ENCODE data around the gene TEFM. TPM values are rescaled to one million over a fixed set of nuclear protein-coding genes. Genes with fewer than 3 reads are reported as not detected.

TEFM gene
- polyA plus RNA-seq, 1 of the 3 experiments (the other 2 are of a cell fraction): 4.4 TPM

- H3K9me2 ChIP-seq: no peaks in the 10 kb centered on the region
These were observed 16.4 kb upstream of the TEFM start for GRCh38 chr17:30922235-30923030.

GRCh38 chr17:30921544-30922196 is 15.6 kb upstream of the TEFM start, which contains the start of gene ADAP2:
ADAP2 (plus strand) TSS chr17:30921945; CDS start chr17:30922015, 70 bp downstream.
- Histone ChIP-seq H3K27me3 (ENCODE audit: insufficient read depth) (peaks cover 38% of the 10 kb centered on the region), H3K36me3 (replicated peaks in 1 of 2; ENCODE audit: control insufficient read depth in 1 of 2, insufficient read depth in 2 of 2, low read length in 1 of 2) (no peaks in the 10 kb centered on the region), H4K20me1 (ENCODE audit: insufficient read depth) (no peaks in the 10 kb centered on the region), H3K9me3 (no peaks in the 10 kb centered on the region), H3F3A (replicated peaks; ENCODE audit: insufficient read depth) (peaks cover 3% of the 10 kb centered on the region), H3K9ac (no peak within 1 kb of the TSS), H3K9me2 (no peaks in the 10 kb centered on the region), H3K4me3 (ENCODE audit: low read depth in 2 of 2, low read length in 1 of 2) (peak within 1 kb of the TSS; percentile 39 to 46; a peak in 3 of 4 replicates), H3K79me2 (ENCODE audit: insufficient read depth) (no peaks in the 10 kb centered on the region), H3K27ac (ENCODE audit: low read depth in 2 of 2, low read length in 1 of 2) (no peak within 1 kb of the TSS), H2AFZ (ENCODE audit: low read depth) (0 out of 2 replicates have a peak within 1 kb of the TSS, but pooled peaks have one; percentile 11), H3K4me2 (peak within 1 kb of the TSS; percentile 71), H3K4me1 (ENCODE audit: control insufficient read depth in 1 of 2, insufficient read depth in 2 of 2, low read depth in 1 of 2, low read length in 1 of 2) (peaks cover 0 to 5% of the 10 kb centered on the region in 2 experiments; a peak in 1 of 4 replicates)
- ChIA-PET CTCF (interaction anchor here (0.6 to 2.1 kb wide), 2 partner anchors 294 to 295 kb away, joined by 3 to 4 read pairs; no protein-coding TSS in a partner anchor), POLR2A (no interaction called here)
- 28% methylated on average over 21 of the region's 60 CpGs for whole genome bisulfite sequencing (ENCODE audit: low lambda C conversion rate)
- peak; percentile 69 for DNase-seq
- no peak for TF ChIP-seq CHD2 (IDR thresholded peaks at IDR 0.05; ENCODE audit: low read length, partially characterized antibody)
- TF ChIP-seq USF1 (IDR thresholded peaks at IDR 0.05; ENCODE audit: borderline replicate concordance, low read depth): no peak
- peak; percentile 81; the same call in 1 of the 2 replicates for TF ChIP-seq EZH2phosphoT487 (IDR thresholded peaks at IDR 0.05; ENCODE audit: borderline replicate concordance, low read depth)
- TF ChIP-seq TAF1 (IDR thresholded peaks at IDR 0.05; ENCODE audit: borderline replicate concordance, low read depth, low read length): no peak
- no peak for TF ChIP-seq GATA2 (CRISPR knock-in tag; IDR thresholded peaks at IDR 0.05)
- TF ChIP-seq FOSL2 (IDR thresholded peaks at IDR 0.05; ENCODE audit: borderline replicate concordance, low read depth): no peak

More at GRCh38 chr17:30922235-30923030, 16.4 kb upstream of the TEFM start:
- CTCF ChIA-PET: interaction anchor here (2.1 kb wide), 1 partner anchor 293 kb away, joined by 4 read pairs; no protein-coding TSS in a partner anchor
- peak overlapping the region; percentile 71 for H3K4me2 ChIP-seq
- H3K36me3 ChIP-seq (replicated peaks in 1 of 2; ENCODE audit: control insufficient read depth in 1 of 2, insufficient read depth in 2 of 2, low read length in 1 of 2): no peaks in the 10 kb centered on the region
- H3K9me3 ChIP-seq: no peaks in the 10 kb centered on the region
- TF ChIP-seq NFIC (IDR thresholded peaks at IDR 0.05; ENCODE audit: borderline replicate concordance): no peak
- H3K27ac ChIP-seq (ENCODE audit: low read depth in 2 of 2, low read length in 1 of 2): no peak overlapping the region
- H3K79me2 ChIP-seq (ENCODE audit: insufficient read depth): no peaks in the 10 kb centered on the region
- H3F3A ChIP-seq (replicated peaks; ENCODE audit: insufficient read depth): peaks cover 3% of the 10 kb centered on the region
- peaks cover 0 to 5% of the 10 kb centered on the region in 2 experiments; a peak in 1 of 4 replicates for H3K4me1 ChIP-seq (ENCODE audit: control insufficient read depth in 1 of 2, insufficient read depth in 2 of 2, low read depth in 1 of 2, low read length in 1 of 2)
- peak overlapping the region; percentile 39 to 46; a peak in 3 of 4 replicates for H3K4me3 ChIP-seq (ENCODE audit: low read depth in 2 of 2, low read length in 1 of 2)
- 0 out of 2 replicates have a peak overlapping the region, but pooled peaks have one; percentile 11 for H2AFZ ChIP-seq (ENCODE audit: low read depth)
- 17% methylated on average over 37 of the region's 66 CpGs for WGBS (ENCODE audit: low lambda C conversion rate)
- H3K9ac ChIP-seq: no peak overlapping the region
- no peaks in the 10 kb centered on the region for H4K20me1 ChIP-seq (ENCODE audit: insufficient read depth)
- peak; percentile 67 for DNase-seq
- H3K27me3 ChIP-seq (ENCODE audit: insufficient read depth): peaks cover 38% of the 10 kb centered on the region
- POLR2A ChIA-PET: interaction anchor here (1.0 kb wide), 1 partner anchor 16 kb away, joined by 3 read pairs; the partner anchor contains the start of gene TEFM

All from SK-N-SH (cell line).